ENCODE results near the gene MAD1L1.

DNA sequence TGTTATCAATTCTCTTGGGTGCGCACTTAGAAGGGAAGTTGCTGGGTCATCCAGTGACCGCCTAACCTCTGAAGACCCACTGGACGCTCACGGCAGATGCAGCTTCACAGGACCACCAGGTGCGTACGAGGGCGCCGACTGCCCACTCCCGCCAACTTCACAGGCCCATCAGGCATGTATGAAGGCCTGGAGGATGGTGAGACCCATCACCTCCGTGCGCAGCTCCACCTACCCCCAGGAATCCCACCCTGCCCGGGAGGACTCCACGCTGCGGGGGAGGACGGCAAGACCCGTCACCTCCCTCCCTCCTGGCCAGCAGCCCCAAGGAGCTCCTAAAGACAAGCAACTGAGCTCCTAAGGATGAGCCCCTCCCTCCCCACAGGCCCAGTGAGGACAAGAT, 146.9 kb downstream of the MAD1L1 start:
- TF ChIP-seq, protein P1, sequence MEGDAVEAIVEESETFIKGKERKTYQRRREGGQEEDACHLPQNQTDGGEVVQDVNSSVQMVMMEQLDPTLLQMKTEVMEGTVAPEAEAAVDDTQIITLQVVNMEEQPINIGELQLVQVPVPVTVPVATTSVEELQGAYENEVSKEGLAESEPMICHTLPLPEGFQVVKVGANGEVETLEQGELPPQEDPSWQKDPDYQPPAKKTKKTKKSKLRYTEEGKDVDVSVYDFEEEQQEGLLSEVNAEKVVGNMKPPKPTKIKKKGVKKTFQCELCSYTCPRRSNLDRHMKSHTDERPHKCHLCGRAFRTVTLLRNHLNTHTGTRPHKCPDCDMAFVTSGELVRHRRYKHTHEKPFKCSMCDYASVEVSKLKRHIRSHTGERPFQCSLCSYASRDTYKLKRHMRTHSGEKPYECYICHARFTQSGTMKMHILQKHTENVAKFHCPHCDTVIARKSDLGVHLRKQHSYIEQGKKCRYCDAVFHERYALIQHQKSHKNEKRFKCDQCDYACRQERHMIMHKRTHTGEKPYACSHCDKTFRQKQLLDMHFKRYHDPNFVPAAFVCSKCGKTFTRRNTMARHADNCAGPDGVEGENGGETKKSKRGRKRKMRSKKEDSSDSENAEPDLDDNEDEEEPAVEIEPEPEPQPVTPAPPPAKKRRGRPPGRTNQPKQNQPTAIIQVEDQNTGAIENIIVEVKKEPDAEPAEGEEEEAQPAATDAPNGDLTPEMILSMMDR (IDR thresholded peaks at IDR 0.05): no peak
- TF ChIP-seq ESRRA (CRISPR knock-in tag; IDR thresholded peaks at IDR 0.05; ENCODE audit: borderline replicate concordance): no peak
